Fibroblast of pulmonary artery (primary cell): ENCODE data around the gene TFG.
"Not testable (repeated sequence)": the region's sequence is repeated elsewhere in the genome, so short reads cannot be mapped to it uniquely, and the experiment has no call there.

Experiments used
- DNase-seq: peaks from one replicate; pipeline ENCODE4 v3.0.0-alpha.2; 2010; ENCODE audit warnings: low read depth
- H3K4me3 ChIP-seq: replicated peaks from 2 replicates; pipeline ENCODE4 v1.5.1; 2011; ENCODE audit warnings: low read depth, mild to moderate bottlenecking, control low read depth, low read length, moderate library complexity
- TF ChIP-seq, protein P1 (sequence below): IDR thresholded peaks from 2 replicates; pipeline ENCODE4 v1.5.1; 2011; ENCODE audit warnings: mild to moderate bottlenecking, control low read depth, low read length, inconsistent platforms; ENCODE audit errors: missing control alignments

Gene TFG

DNA sequence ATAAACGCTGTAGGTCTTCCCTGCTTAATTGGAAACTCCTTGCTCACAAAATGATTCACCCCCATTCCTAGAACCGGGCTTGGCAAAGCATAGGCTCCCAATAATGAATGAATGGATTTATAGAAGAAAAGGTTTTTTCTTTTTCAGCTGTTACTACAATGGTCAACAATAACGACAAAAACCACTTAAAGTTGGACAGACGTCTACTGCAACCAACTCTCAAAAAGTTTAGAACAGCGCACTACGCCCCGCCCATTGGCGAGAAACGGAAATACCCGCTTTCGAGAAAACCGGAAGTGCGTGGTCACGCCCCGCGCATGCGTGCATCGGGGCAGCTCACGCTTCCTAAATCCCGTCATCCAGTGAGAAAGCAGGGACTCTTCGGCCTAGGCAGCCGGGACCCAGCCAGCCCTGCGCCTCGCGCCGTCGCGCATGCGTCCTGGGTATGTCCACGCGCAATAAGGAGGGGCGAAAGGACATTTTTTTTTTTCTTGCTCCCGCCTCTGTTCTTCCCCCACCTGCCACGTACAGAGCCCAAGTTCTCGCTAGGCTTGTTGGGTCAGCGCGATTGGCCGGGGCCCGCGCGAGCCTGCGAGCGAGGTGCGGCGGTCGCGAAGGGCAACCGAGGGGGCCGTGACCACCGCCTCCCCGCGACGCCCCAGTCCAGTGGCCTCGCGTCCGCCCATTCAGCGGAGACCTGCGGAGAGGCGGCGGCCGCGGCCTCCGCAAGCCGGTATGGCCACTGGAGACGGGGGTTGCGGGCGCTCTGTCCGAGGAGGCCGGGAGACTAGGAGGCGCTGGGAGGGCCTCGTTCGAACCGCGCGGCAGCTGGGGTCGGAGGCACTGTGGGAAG, at the start of gene TFG:
Gene TFG (plus strand): TSS at position 506 of the 853 bp plus-strand sequence. CDS start 4,192 bp downstream, outside the sequence.
- TF ChIP-seq, protein P1, sequence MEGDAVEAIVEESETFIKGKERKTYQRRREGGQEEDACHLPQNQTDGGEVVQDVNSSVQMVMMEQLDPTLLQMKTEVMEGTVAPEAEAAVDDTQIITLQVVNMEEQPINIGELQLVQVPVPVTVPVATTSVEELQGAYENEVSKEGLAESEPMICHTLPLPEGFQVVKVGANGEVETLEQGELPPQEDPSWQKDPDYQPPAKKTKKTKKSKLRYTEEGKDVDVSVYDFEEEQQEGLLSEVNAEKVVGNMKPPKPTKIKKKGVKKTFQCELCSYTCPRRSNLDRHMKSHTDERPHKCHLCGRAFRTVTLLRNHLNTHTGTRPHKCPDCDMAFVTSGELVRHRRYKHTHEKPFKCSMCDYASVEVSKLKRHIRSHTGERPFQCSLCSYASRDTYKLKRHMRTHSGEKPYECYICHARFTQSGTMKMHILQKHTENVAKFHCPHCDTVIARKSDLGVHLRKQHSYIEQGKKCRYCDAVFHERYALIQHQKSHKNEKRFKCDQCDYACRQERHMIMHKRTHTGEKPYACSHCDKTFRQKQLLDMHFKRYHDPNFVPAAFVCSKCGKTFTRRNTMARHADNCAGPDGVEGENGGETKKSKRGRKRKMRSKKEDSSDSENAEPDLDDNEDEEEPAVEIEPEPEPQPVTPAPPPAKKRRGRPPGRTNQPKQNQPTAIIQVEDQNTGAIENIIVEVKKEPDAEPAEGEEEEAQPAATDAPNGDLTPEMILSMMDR = no peak
- DNase-seq = peak; percentile 100
- H3K4me3 ChIP-seq = peak within 1 kb of the TSS; percentile 74

DNA sequence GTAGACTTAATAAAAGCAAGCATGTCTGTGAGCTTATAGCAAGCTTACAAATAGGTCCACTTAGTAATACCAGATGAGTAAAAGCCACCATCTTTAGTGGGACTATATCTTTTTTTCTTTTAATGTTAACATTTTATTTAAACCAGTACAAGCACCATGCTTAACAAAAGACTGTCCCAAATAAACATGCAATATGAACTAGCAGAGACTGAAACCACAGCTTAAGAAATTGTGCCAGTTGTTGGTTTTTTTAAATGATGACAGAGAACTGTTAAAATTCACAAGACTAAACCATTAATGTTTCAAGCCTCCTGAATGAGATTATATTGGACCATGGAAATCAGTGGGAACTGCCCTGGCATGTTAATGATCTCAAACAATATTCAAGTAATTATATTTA, 48.0 kb upstream of the TFG start:
- not testable (repeated sequence) for DNase-seq, H3K4me3 ChIP-seq

DNA sequence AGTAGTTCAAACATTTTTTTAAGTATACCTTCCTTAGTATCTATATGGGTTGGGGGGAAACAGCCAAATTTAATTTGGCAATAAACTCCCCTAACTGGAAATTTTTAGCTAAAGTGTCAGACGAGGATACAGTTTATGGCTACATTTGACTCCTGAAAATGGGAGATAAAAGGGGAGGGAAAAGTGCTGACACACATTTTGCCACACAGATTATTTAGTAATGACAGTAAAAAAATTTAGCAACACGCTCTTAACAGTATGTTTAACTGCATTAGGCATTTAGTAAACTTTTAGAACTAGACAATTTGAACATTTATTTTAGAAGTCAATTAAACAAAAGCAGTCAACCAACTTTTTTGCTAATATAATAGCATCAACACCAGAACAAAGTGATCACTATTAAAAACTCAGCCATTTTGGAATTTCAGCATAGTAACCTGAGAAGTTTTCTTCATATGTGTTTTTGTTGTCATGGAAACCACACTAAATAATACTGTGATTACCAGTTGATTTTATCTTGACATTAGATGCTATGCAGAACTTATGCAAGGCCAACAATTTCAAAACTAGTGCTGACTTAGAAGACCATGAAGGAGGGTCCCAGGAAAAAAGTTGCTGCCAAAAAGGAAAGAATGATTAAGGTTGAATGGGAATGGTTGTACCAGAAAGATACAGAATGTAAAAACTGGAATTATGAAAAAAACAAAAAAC, 47.0 kb upstream of the TFG start:
- TF ChIP-seq, protein P1 = no peak
- DNase-seq = peak; percentile 78

DNA sequence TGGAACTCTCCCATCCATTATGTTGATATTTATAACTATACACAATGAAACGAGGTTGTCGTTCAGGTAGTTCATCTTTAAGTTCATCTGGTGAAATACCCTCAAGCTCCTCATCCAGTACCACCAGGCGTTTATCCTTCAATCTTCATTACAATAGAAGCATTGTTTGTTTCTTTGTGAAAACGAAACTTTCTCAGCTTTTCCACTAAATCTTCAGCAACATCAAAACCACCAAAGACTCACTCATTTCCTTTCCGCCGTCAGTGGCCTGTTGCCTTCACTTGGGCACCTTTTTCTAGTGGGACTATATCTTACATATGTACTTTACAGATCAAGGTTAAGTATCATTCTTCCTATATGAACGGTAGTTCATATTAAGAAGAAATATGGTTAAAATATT, 44.1 kb upstream of the TFG start:
- no peak for DNase-seq
- TF ChIP-seq, protein P1 = no peak
- H3K4me3 ChIP-seq = no peak overlapping the region

More for the DNA sequence above, 47.0 kb upstream of the TFG start:
- no peak overlapping the region for H3K4me3 ChIP-seq

DNA sequence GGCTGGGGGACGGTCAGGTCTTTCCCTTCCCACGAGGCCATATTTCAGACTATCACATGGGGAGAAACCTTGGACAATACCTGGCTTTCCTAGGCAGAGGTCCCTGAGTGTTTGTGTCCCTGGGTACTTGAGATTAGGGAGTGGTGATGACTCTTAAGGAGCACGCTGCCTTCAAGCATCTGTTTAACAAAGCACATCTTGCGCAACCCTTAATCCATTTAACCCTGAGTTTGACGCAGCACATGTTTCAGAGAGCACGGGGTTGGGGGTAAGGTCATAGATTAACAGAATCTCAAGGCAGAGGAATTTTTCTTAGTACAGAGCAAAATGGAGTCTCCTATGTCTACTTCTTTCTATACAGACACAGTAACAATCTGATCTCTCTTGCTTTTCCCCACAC, 42.6 kb upstream of the TFG start:
- not testable (repeated sequence) for DNase-seq, H3K4me3 ChIP-seq

DNA sequence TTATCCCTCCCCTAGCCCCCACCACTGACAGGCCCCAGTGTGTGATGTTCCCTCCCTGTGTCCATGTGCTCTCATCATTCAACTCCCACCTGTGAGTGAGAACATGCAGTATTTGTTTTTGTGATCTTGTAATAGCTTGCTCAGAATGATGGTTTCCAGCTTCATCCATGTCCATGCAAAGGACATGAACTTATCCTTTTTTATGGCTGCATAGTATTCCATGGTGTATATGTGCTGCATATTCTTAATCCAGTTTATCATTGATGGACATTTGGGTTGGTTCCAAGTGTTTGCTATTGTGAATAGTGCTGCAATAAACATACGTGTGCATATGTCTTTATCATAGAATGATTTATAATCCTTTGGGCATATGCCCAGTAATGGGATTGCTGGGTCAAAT, 42.0 kb upstream of the TFG start:
- DNase-seq, H3K4me3 ChIP-seq: not testable (repeated sequence)

DNA sequence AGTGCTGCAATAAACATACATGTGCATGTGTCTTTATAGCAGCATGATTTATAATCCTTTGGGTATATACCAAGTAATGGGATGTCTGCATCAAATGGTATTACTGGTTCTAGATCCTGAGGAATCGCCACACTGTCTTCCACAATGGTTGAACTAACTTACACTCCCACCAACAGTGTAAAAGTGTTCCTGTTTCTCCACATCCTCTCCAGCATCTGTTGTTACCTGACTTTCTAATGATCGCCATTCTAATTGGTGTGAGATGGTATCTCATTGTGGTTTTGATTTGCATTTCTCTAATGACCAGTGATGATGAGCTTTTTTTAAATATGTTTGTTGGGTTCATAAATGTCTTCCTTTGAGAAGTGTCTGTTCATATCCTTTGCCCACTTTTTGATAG, 38.3 kb upstream of the TFG start:
- H3K4me3 ChIP-seq, DNase-seq: not testable (repeated sequence)

DNA sequence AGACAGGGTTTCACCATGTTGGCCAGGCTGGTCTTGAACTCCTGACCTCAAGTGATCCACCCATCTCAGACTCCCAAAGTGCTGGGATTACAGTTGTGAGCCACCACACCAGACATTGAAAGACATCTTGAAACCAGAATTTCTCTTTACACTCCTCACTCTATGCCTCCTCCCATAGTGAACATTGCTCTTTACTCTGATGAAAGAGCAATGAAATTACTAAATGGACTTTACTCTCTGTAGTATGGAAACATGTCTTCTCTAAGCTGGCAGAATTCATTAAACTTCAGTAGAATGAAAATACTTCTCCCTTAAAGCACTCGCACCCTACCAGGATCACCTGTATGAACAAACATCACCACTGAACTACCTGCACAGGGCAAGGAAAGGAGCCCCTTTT, 27.8 kb upstream of the TFG start:
- DNase-seq = no peak
- TF ChIP-seq, protein P1 = no peak
- H3K4me3 ChIP-seq = no peak overlapping the region
